Measurements from ENCODE around the gene GNAS-AS1. TPM values are rescaled to one million over a fixed set of nuclear protein-coding genes. Genes with fewer than 3 reads are reported as not detected.

Gene GNAS-AS1
- total RNA-seq, 6 experiments from 2014 or later = 1.0 to 1.5 (median 1.3) TPM

DNA sequence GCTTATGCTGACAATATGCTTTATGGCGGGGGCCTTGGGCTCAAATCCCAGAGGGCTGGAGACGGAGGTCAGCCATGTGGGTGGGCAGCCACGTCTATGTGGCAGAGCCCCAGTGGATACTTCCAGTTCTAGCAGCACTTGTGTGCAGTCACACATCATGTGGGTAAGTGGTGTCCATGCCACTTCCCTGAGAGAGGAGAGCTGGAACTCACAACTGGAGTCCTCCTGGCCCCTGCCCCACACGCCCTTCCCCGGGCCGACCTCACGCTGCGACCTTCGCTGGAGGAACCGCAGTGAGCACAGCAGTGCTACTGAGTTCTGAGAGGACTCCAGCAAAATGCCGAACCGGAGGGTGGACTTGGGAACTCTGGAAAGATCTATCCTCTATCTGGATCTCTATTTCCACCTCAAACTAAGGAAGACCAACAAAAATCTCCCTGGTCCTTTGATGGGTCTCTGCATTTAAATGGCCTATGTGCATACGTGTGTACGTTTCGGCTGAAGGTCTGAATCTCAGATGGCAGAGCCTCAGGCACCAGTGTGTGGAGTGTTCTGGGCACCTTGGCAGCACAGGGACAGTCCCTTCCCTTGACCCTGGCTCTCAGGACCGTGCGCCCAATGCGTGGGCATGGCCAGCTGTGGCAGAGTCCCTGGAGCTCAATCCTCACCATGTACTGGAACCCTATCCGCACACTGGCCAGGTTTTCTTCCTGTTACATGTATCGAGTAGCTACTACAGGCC is 55.4 kb downstream of the GNAS-AS1 start:
- no peaks in the 10 kb centered on the region for H3K4me1 Mint-ChIP-seq (ENCODE audit: low read depth)
- no peak overlapping the region for H3K27ac Mint-ChIP-seq
- DNase-seq = no peak
- H3K9me3 Mint-ChIP-seq = no peaks in the 10 kb centered on the region
- H3K36me3 Mint-ChIP-seq (ENCODE audit: low read depth) = no peaks in the 10 kb centered on the region
- H3K4me3 Mint-ChIP-seq = no peak overlapping the region
- TF ChIP-seq, protein P1, sequence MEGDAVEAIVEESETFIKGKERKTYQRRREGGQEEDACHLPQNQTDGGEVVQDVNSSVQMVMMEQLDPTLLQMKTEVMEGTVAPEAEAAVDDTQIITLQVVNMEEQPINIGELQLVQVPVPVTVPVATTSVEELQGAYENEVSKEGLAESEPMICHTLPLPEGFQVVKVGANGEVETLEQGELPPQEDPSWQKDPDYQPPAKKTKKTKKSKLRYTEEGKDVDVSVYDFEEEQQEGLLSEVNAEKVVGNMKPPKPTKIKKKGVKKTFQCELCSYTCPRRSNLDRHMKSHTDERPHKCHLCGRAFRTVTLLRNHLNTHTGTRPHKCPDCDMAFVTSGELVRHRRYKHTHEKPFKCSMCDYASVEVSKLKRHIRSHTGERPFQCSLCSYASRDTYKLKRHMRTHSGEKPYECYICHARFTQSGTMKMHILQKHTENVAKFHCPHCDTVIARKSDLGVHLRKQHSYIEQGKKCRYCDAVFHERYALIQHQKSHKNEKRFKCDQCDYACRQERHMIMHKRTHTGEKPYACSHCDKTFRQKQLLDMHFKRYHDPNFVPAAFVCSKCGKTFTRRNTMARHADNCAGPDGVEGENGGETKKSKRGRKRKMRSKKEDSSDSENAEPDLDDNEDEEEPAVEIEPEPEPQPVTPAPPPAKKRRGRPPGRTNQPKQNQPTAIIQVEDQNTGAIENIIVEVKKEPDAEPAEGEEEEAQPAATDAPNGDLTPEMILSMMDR (IDR thresholded peaks at IDR 0.05) = no peak
- peaks cover 59% of the 10 kb centered on the region for H3K27me3 Mint-ChIP-seq (ENCODE audit: insufficient read depth)

DNA sequence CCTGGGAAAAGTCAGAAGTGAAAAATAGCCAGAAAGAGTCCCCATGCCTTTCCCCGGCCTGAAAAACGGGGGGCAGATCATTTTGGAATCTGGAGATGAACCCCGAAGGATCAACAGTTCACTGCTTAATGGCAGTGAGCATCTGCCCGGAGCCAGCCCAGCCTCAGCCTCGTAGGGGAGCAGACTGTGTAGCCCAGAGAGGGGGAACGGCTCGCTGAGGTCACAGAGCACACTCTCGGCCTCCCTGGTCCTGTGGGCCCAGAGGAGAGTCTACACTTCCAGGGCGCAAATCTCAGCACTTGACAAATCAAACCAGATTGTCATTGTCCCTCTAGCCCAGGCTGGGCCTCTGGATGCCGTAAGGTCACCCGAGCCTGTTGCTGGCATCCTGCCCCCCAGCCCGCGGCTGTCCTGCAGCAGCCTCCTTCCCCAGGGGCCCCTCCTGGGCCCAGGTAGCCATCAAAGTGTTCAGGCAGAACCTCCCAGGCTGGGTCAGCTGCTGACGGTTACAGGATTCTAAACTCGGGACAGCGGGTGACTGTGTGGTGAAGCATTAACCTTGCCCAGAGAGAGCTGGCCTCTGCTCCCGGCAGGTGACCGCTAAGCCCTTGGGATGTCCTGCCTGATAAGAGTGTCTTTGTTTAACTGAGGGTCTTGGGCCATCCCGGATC is 56.1 kb downstream of the GNAS-AS1 start:
- Mint-ChIP-seq H3K9me3 (no peaks in the 10 kb centered on the region), H3K36me3 (ENCODE audit: low read depth) (no peaks in the 10 kb centered on the region), H3K27ac (no peak overlapping the region), H3K4me1 (ENCODE audit: low read depth) (no peaks in the 10 kb centered on the region), H3K27me3 (ENCODE audit: insufficient read depth) (peaks cover 54% of the 10 kb centered on the region), H3K4me3 (no peak overlapping the region)
- TF ChIP-seq, protein P1 (IDR thresholded peaks at IDR 0.05) = no peak
- no peak for DNase-seq

DNA sequence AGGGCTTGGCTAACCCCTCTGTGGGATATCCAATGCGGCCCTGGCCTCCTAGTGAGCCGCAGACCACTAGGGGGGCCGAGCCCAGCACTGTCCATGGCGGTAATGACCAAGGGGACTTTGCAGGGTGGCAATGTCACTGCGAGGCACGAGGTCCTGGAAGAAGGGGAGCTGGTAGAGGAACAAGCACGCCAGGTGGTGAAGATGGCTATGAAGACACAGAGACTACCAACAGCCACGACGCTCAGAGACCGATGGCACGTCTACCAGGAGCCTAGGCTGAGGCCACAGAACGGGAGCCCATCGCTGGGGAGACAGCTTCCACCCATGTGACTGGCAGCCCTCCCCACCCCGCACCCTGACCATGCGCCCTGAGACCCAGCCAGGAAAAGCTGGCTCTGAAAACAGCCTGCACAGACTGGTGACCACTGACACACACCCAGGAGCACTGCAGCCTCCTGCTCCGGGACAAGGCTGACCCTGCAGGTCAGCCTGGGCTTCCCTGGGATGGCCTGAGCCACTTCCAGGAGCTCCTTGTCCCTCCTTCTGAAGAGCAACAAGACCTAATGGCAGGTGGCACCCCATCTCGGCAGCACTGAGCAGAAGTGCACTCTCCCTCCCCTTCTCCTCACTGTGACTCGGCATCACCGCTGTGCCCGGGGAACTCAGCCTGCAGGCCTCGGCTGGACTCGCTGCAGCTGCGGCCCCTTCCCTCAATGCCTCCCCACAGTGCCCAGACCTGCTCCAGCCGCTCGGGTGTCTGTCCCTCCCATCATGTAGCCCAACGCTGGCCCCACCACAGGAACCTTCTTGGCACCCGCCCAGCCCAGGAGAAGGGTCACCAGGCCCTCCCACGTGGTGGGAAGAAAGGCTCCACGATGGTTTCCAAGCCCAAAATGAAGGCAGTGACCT is 56.9 kb downstream of the GNAS-AS1 start:
- TF ChIP-seq, protein P1 (IDR thresholded peaks at IDR 0.05) = no peak
- peaks cover 54% of the 10 kb centered on the region for H3K27me3 Mint-ChIP-seq (ENCODE audit: insufficient read depth)
- no peaks in the 10 kb centered on the region for H3K4me1 Mint-ChIP-seq (ENCODE audit: low read depth)
- no peak for DNase-seq
- H3K9me3 Mint-ChIP-seq = no peaks in the 10 kb centered on the region
- no peak overlapping the region for H3K27ac Mint-ChIP-seq
- H3K4me3 Mint-ChIP-seq = no peak overlapping the region
- H3K36me3 Mint-ChIP-seq (ENCODE audit: low read depth) = no peaks in the 10 kb centered on the region

DNA sequence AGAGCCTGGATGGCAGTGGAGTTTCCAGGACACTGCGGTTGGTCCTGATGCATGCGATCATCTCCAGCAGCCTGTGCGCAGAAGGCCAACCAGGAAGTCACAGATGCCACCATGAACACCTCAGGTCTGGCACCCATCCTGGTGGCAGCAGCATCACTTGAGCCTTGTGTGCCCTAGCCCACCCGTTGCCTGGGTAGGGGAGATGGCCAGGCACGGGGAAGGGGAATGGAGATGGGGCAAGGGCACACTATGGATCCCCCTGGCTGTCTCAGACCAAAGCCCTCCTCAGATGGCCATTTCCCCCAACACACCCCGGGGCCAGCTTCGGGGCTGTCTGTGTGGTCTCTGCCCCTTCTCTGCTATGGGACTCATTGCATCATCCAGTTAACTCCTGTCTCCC is 58.3 kb downstream of the GNAS-AS1 start:
- peaks cover 55% of the 10 kb centered on the region for H3K27me3 Mint-ChIP-seq (ENCODE audit: insufficient read depth)

DNA sequence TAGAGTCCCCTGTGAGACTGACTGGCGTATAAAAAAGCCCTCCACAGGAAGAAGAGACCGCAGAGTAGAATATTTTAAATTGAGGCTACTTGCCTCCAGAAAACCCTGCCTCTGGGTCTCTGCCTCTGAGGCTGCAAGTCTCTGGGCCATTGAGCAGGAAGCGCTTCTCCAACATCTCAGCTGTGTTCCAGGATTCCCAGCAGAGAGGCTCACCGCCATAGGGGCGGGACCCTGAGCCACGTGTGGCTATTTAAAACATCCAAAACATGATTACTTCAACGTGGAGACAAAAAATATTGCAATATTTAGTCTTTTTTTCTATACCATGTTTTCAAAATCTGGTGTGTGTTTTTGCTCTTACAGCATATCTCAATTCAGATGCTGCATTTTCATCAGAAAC is 59.4 kb downstream of the GNAS-AS1 start:
- no peak overlapping the region for H3K27ac Mint-ChIP-seq
- no peaks in the 10 kb centered on the region for H3K9me3 Mint-ChIP-seq
- no peak for DNase-seq
- H3K36me3 Mint-ChIP-seq (ENCODE audit: low read depth) = no peaks in the 10 kb centered on the region
- H3K4me3 Mint-ChIP-seq = no peak overlapping the region
- H3K27me3 Mint-ChIP-seq (ENCODE audit: insufficient read depth) = peaks cover 59% of the 10 kb centered on the region
- H3K4me1 Mint-ChIP-seq (ENCODE audit: low read depth) = no peaks in the 10 kb centered on the region
- TF ChIP-seq, protein P1 (IDR thresholded peaks at IDR 0.05) = no peak

More for the DNA sequence above, 58.3 kb downstream of the GNAS-AS1 start:
- H3K9me3 Mint-ChIP-seq = no peaks in the 10 kb centered on the region
- no peaks in the 10 kb centered on the region for H3K4me1 Mint-ChIP-seq (ENCODE audit: low read depth)
- TF ChIP-seq, protein P1 (IDR thresholded peaks at IDR 0.05) = no peak
- no peak overlapping the region for H3K27ac Mint-ChIP-seq
- no peak for DNase-seq
- H3K4me3 Mint-ChIP-seq = no peak overlapping the region
- no peaks in the 10 kb centered on the region for H3K36me3 Mint-ChIP-seq (ENCODE audit: low read depth)
